ENCODE data around the gene EVI2B.
"Not testable (repeated sequence)": the region's sequence is repeated elsewhere in the genome, so short reads cannot be mapped to it uniquely, and the experiment has no call there.

Gene EVI2B

GRCh38 chr17:31275116-31275515 lies 38.7 kb downstream of the EVI2B start:
- Histone ChIP-seq H3K36me3 (ENCODE audit: control insufficient read depth in 5 of 5, insufficient read depth in 5 of 5, low read length in 5 of 5) (peaks cover 8 to 11% (median 9%) of the 10 kb centered on the region in 5 donors), H3K9ac (ENCODE audit: low read length in 5 of 5) (no peak overlapping the region), H3K4me1 (ENCODE audit: control insufficient read depth in 5 of 5, insufficient read depth in 5 of 5, low read length in 5 of 5) (peaks cover 0 to 18% (median 11%) of the 10 kb centered on the region in 5 donors), H3K4me3 (ENCODE audit: low read depth in 1 of 5, low read length in 5 of 5) (no peak overlapping the region), H3K27ac (ENCODE audit: low read depth, low read length) (no peak overlapping the region), H3K9me3 (ENCODE audit: control insufficient read depth in 5 of 5, low read length in 5 of 5) (no peaks in the 10 kb centered on the region), H3K27me3 (ENCODE audit: control insufficient read depth in 5 of 5, insufficient read depth in 4 of 5, low read length in 5 of 5) (no peaks in the 10 kb centered on the region)

GRCh38 chr17:31274252-31274651 lies 39.6 kb downstream of the EVI2B start:
- Histone ChIP-seq H3K27ac (ENCODE audit: low read depth, low read length) (no peak overlapping the region), H3K4me1 (ENCODE audit: control insufficient read depth in 5 of 5, insufficient read depth in 5 of 5, low read length in 5 of 5) (peaks cover 4 to 26% (median 18%) of the 10 kb centered on the region in 5 donors), H3K36me3 (ENCODE audit: control insufficient read depth in 5 of 5, insufficient read depth in 5 of 5, low read length in 5 of 5) (peaks cover 8 to 14% (median 10%) of the 10 kb centered on the region in 5 donors), H3K27me3 (ENCODE audit: control insufficient read depth in 5 of 5, insufficient read depth in 4 of 5, low read length in 5 of 5) (no peaks in the 10 kb centered on the region), H3K9ac (ENCODE audit: low read length in 5 of 5) (no peak overlapping the region), H3K9me3 (ENCODE audit: control insufficient read depth in 5 of 5, low read length in 5 of 5) (no peaks in the 10 kb centered on the region), H3K4me3 (ENCODE audit: low read depth in 1 of 5, low read length in 5 of 5) (no peak overlapping the region)

- H3K9me3 ChIP-seq (ENCODE audit: control insufficient read depth in 5 of 5, low read length in 5 of 5), result no peaks in the 10 kb centered on the region
- H3K36me3 ChIP-seq (ENCODE audit: control insufficient read depth in 5 of 5, insufficient read depth in 5 of 5, low read length in 5 of 5), result peaks cover 8 to 14% (median 10%) of the 10 kb centered on the region in 5 donors
- peaks cover 7 to 34% (median 23%) of the 10 kb centered on the region in 5 donors for H3K4me1 ChIP-seq (ENCODE audit: control insufficient read depth in 5 of 5, insufficient read depth in 5 of 5, low read length in 5 of 5)
- no peak overlapping the region for H3K4me3 ChIP-seq (ENCODE audit: low read depth in 1 of 5, low read length in 5 of 5)
- H3K27me3 ChIP-seq (ENCODE audit: control insufficient read depth in 5 of 5, insufficient read depth in 4 of 5, low read length in 5 of 5), result no peaks in the 10 kb centered on the region
- H3K27ac ChIP-seq (ENCODE audit: low read depth, low read length), result no peak overlapping the region
- no peak overlapping the region for H3K9ac ChIP-seq (ENCODE audit: low read length in 5 of 5)
Measured at GRCh38 chr17:31273516-31273915, 40.3 kb downstream of the EVI2B start.

- Histone ChIP-seq H3K4me1 (ENCODE audit: control insufficient read depth in 5 of 5, insufficient read depth in 5 of 5, low read length in 5 of 5) (peaks cover 7 to 37% (median 23%) of the 10 kb centered on the region in 5 donors), H3K9me3 (ENCODE audit: control insufficient read depth in 5 of 5, low read length in 5 of 5) (no peaks in the 10 kb centered on the region), H3K27me3 (ENCODE audit: control insufficient read depth in 5 of 5, insufficient read depth in 4 of 5, low read length in 5 of 5) (no peaks in the 10 kb centered on the region), H3K9ac (ENCODE audit: low read length in 5 of 5) (no peak overlapping the region), H3K36me3 (ENCODE audit: control insufficient read depth in 5 of 5, insufficient read depth in 5 of 5, low read length in 5 of 5) (peaks cover 8 to 13% (median 9%) of the 10 kb centered on the region in 5 donors), H3K4me3 (ENCODE audit: low read depth in 1 of 5, low read length in 5 of 5) (no peak overlapping the region), H3K27ac (ENCODE audit: low read depth, low read length) (no peak overlapping the region)
Measured at GRCh38 chr17:31272803-31273202, 41.1 kb downstream of the EVI2B start.

DNA sequence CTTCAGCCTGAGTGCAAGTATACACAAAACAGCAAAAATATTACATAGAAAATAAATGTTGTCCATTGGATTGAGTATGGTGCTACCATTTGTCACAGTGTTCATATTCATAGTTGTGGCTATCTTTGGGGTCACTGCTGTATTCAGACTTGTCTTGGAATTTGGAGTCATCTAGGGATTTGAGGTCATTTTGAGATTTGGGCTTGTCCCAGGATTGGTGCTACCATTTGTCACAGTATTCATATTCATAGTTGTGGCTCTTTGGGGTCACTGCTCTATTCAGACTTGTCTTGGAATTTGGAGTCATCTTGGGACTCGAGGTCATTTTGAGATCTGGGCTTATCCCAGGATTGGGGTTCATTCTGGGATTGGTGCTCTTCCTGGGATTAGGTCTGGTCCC lies 41.6 kb downstream of the EVI2B start:
- peaks cover 2 to 8% (median 6%) of the 10 kb centered on the region in 5 donors for H3K36me3 ChIP-seq (ENCODE audit: control insufficient read depth in 5 of 5, insufficient read depth in 5 of 5, low read length in 5 of 5)
- H3K9ac ChIP-seq (ENCODE audit: low read length in 5 of 5), result no peak overlapping the region
- H3K4me1 ChIP-seq (ENCODE audit: control insufficient read depth in 5 of 5, insufficient read depth in 5 of 5, low read length in 5 of 5), result peaks cover 7 to 41% (median 23%) of the 10 kb centered on the region in 5 donors
- H3K4me3 ChIP-seq (ENCODE audit: low read depth in 1 of 5, low read length in 5 of 5), result no peak overlapping the region
- H3K27ac ChIP-seq (ENCODE audit: low read depth, low read length), result no peak overlapping the region
- no peaks in the 10 kb centered on the region for H3K27me3 ChIP-seq (ENCODE audit: control insufficient read depth in 5 of 5, insufficient read depth in 4 of 5, low read length in 5 of 5)
- no peaks in the 10 kb centered on the region for H3K9me3 ChIP-seq (ENCODE audit: control insufficient read depth in 5 of 5, low read length in 5 of 5)

- Histone ChIP-seq H3K9ac (ENCODE audit: low read length in 5 of 5) (no peak overlapping the region), H3K9me3 (ENCODE audit: control insufficient read depth in 5 of 5, low read length in 5 of 5) (no peaks in the 10 kb centered on the region), H3K4me3 (ENCODE audit: low read depth in 1 of 5, low read length in 5 of 5) (no peak overlapping the region), H3K27ac (ENCODE audit: low read depth, low read length) (peak overlapping the region; percentile 61), H3K36me3 (ENCODE audit: control insufficient read depth in 5 of 5, insufficient read depth in 5 of 5, low read length in 5 of 5) (peaks cover 8 to 23% (median 10%) of the 10 kb centered on the region in 5 donors), H3K27me3 (ENCODE audit: control insufficient read depth in 5 of 5, insufficient read depth in 4 of 5, low read length in 5 of 5) (no peaks in the 10 kb centered on the region), H3K4me1 (ENCODE audit: control insufficient read depth in 5 of 5, insufficient read depth in 5 of 5, low read length in 5 of 5) (peaks cover 7 to 41% (median 23%) of the 10 kb centered on the region in 5 donors)
Measured at GRCh38 chr17:31269578-31269983, 44.3 kb downstream of the EVI2B start.

DNA sequence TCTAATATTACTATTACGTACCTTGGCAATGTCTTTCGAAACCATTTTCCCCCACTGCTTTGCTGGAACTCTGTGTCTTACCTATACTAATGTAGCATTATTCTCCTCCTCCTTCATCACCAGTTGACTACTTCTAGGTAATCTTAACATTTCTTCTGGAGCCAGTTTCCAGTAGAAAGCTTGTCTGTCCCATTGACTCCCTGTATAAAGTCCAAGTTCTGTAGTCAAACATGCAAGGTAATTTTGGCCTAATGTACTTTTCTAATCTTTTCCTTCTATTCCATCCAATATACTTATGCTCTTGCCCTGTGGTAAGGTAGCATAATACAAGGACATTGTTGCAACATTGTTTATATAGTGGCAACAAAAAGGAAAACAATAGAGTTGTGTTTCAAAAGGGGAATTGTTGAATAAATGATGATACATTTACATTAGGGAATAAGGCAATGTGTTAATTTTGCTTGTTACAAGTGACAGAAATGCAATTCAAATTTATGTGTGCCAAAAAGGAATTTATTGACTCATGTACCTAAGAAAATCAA lies 44.7 kb downstream of the EVI2B start:
- peak overlapping the region; percentile 61 for H3K27ac ChIP-seq (ENCODE audit: low read depth, low read length)

GRCh38 chr17:31266042-31266441 lies 47.8 kb downstream of the EVI2B start:
- H3K27me3 ChIP-seq (ENCODE audit: control insufficient read depth in 5 of 5, insufficient read depth in 4 of 5, low read length in 5 of 5), result no peaks in the 10 kb centered on the region
- H3K9me3 ChIP-seq (ENCODE audit: control insufficient read depth in 5 of 5, low read length in 5 of 5), result no peaks in the 10 kb centered on the region
- H3K36me3 ChIP-seq (ENCODE audit: control insufficient read depth in 5 of 5, insufficient read depth in 5 of 5, low read length in 5 of 5), result peaks cover 11 to 28% (median 19%) of the 10 kb centered on the region in 5 donors
- no peak overlapping the region for H3K27ac ChIP-seq (ENCODE audit: low read depth, low read length)
- H3K9ac ChIP-seq (ENCODE audit: low read length in 5 of 5), result no peak overlapping the region
- no peak overlapping the region for H3K4me3 ChIP-seq (ENCODE audit: low read depth in 1 of 5, low read length in 5 of 5)
- peaks cover 4 to 27% (median 11%) of the 10 kb centered on the region in 5 donors for H3K4me1 ChIP-seq (ENCODE audit: control insufficient read depth in 5 of 5, insufficient read depth in 5 of 5, low read length in 5 of 5)

More for the DNA sequence above, 44.7 kb downstream of the EVI2B start:
- no peaks in the 10 kb centered on the region for H3K27me3 ChIP-seq (ENCODE audit: control insufficient read depth in 5 of 5, insufficient read depth in 4 of 5, low read length in 5 of 5)
- H3K9ac ChIP-seq (ENCODE audit: low read length in 5 of 5), result peak overlapping the region in 1 of 5 donors; percentile 42
- H3K4me3 ChIP-seq (ENCODE audit: low read depth in 1 of 5, low read length in 5 of 5), result no peak overlapping the region
- H3K4me1 ChIP-seq (ENCODE audit: control insufficient read depth in 5 of 5, insufficient read depth in 5 of 5, low read length in 5 of 5), result peaks cover 7 to 36% (median 18%) of the 10 kb centered on the region in 5 donors
- no peaks in the 10 kb centered on the region for H3K9me3 ChIP-seq (ENCODE audit: control insufficient read depth in 5 of 5, low read length in 5 of 5)
- peaks cover 8 to 23% (median 10%) of the 10 kb centered on the region in 5 donors for H3K36me3 ChIP-seq (ENCODE audit: control insufficient read depth in 5 of 5, insufficient read depth in 5 of 5, low read length in 5 of 5)

DNA sequence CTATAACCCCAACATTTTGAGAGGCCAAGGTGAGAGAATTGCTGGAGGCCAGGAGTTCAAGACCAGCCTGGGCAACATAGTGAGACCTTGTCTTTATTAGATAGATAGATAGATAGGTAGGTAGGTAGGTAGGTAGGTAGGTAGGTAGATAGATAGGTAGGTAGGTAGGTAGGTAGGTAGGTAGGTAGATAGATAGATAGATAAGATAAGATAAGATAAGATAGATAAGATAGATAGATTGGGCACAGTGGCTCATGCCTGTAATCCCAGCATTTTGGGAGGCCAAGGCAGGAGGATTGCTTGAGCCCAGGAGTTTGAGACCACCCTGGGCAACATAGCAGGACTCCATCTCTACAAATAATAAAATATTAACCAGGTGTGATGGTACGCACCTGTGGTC lies 50.9 kb downstream of the EVI2B start:
- not testable (repeated sequence) for H3K27me3 ChIP-seq (ENCODE audit: control insufficient read depth in 5 of 5, insufficient read depth in 4 of 5, low read length in 5 of 5); H3K9me3 ChIP-seq (ENCODE audit: control insufficient read depth in 5 of 5, low read length in 5 of 5); H3K4me3 ChIP-seq (ENCODE audit: low read depth in 1 of 5, low read length in 5 of 5); H3K4me1 ChIP-seq (ENCODE audit: control insufficient read depth in 5 of 5, insufficient read depth in 5 of 5, low read length in 5 of 5); H3K9ac ChIP-seq (ENCODE audit: low read length in 5 of 5); H3K27ac ChIP-seq (ENCODE audit: low read depth, low read length)
- H3K36me3 ChIP-seq (ENCODE audit: control insufficient read depth in 5 of 5, insufficient read depth in 5 of 5, low read length in 5 of 5), result peaks cover 16 to 38% (median 29%) of the 10 kb centered on the region in 5 donors

GRCh38 chr17:31261601-31262000 lies 52.3 kb downstream of the EVI2B start:
- no peaks in the 10 kb centered on the region for H3K9me3 ChIP-seq (ENCODE audit: control insufficient read depth in 5 of 5, low read length in 5 of 5)
- H3K4me3 ChIP-seq (ENCODE audit: low read depth in 1 of 5, low read length in 5 of 5), result no peak overlapping the region

More at GRCh38 chr17:31261601-31262000, 52.3 kb downstream of the EVI2B start:
- Histone ChIP-seq H3K9ac (ENCODE audit: low read length in 5 of 5) (no peak overlapping the region), H3K4me1 (ENCODE audit: control insufficient read depth in 5 of 5, insufficient read depth in 5 of 5, low read length in 5 of 5) (no peaks in the 10 kb centered on the region), H3K36me3 (ENCODE audit: control insufficient read depth in 5 of 5, insufficient read depth in 5 of 5, low read length in 5 of 5) (peaks cover 16 to 38% (median 25%) of the 10 kb centered on the region in 5 donors), H3K27ac (ENCODE audit: low read depth, low read length) (no peak overlapping the region), H3K27me3 (ENCODE audit: control insufficient read depth in 5 of 5, insufficient read depth in 4 of 5, low read length in 5 of 5) (no peaks in the 10 kb centered on the region)
